Measurements from ENCODE around the gene COL25A1.
"Not testable (repeated sequence)": the region's sequence is repeated elsewhere in the genome, so short reads cannot be mapped to it uniquely, and the experiment has no call there.

Gene COL25A1

GRCh38 chr4:109005523-109005922 lies 296.9 kb downstream of the COL25A1 start:
- DNase-seq, result peak; percentile 82

- DNase-seq, result no peak
Observed at GRCh38 chr4:109004418-109004817, 298.0 kb downstream of the COL25A1 start.

GRCh38 chr4:109003964-109004363 lies 298.5 kb downstream of the COL25A1 start:
- DNase-seq, result no peak

GRCh38 chr4:108991551-108992328 lies 310.7 kb downstream of the COL25A1 start:
- peak; percentile 65 for DNase-seq

GRCh38 chr4:108988464-108989195 lies 313.8 kb downstream of the COL25A1 start:
- no peak for DNase-seq

- not testable (repeated sequence) for DNase-seq
Observed at GRCh38 chr4:108984495-108984894, 318.0 kb downstream of the COL25A1 start.

GRCh38 chr4:108982402-108983185 lies 319.9 kb downstream of the COL25A1 start:
- no peak for DNase-seq

- no peak for DNase-seq
Observed at GRCh38 chr4:108980455-108981239, 321.8 kb downstream of the COL25A1 start.

- DNase-seq, result no peak
Observed at GRCh38 chr4:108979759-108980158, 322.7 kb downstream of the COL25A1 start.

- DNase-seq, result no peak
Observed at GRCh38 chr4:108978066-108978465, 324.4 kb downstream of the COL25A1 start.

- DNase-seq, result peak; percentile 44
Observed at GRCh38 chr4:108972613-108973283, 329.7 kb downstream of the COL25A1 start.

GRCh38 chr4:108971473-108971872 lies 331.0 kb downstream of the COL25A1 start:
- DNase-seq, result no peak

- no peak for DNase-seq
Observed at GRCh38 chr4:108965472-108966076, 336.9 kb downstream of the COL25A1 start.

- DNase-seq, result no peak
Observed at GRCh38 chr4:108965016-108965415, 337.4 kb downstream of the COL25A1 start.

GRCh38 chr4:108963910-108964309 lies 338.5 kb downstream of the COL25A1 start:
- no peak for DNase-seq

- DNase-seq, result no peak
Observed at GRCh38 chr4:108959491-108959890, 343.0 kb downstream of the COL25A1 start.

GRCh38 chr4:108954880-108955279 lies 347.6 kb downstream of the COL25A1 start:
- no peak for DNase-seq

- no peak for DNase-seq
Observed at GRCh38 chr4:108953941-108954340, 348.5 kb downstream of the COL25A1 start.

- DNase-seq, result no peak
Observed at GRCh38 chr4:108950158-108950915, 352.1 kb downstream of the COL25A1 start.

- DNase-seq, result no peak
Observed at GRCh38 chr4:108947526-108947925, 354.9 kb downstream of the COL25A1 start.

- DNase-seq, result no peak
Observed at GRCh38 chr4:108946237-108946636, 356.2 kb downstream of the COL25A1 start.

Measured in MV-4-11 (cell line).